Testis (tissue), 2 donors: ENCODE measurements around the gene LIPA.
"Not testable (repeated sequence)": the region's sequence is repeated elsewhere in the genome, so short reads cannot be mapped to it uniquely, and the experiment has no call there.

Experiments
- CTCF ChIP-seq, 3 experiments: fragments of 450-650 bp in 2 of 3; fragments of 200-600 bp in 1 of 3; sonication (generic) in 1 of 3; IDR thresholded peaks; one replicate each; pipeline ENCODE4 v1.5.1; 2016 to 2019; ENCODE audit warnings: antibody characterized with exemption in 3 of 3, mild to moderate bottlenecking in 2 of 3, moderate library complexity in 1 of 3
- POLR2A ChIP-seq: fragments of 450-650 bp; IDR thresholded peaks from one replicate; pipeline ENCODE4 v1.6.1; 2017; ENCODE audit warnings: antibody characterized with exemption, mild to moderate bottlenecking, moderate library complexity

GRCh38 chr10:89285303-89285702 lies 33.7 kb upstream of the LIPA start:
- TF ChIP-seq CTCF (IDR thresholded peaks at IDR 0.05); POLR2A: not testable (repeated sequence)
